OCI-LY7 (cell line): Measurements from ENCODE around the gene LIN37. TPM values are rescaled to one million over a fixed set of nuclear protein-coding genes. Genes with fewer than 3 reads are reported as not detected.

Source experiments
- BruUV-seq: library from RNA; stranded (reverse); fragments of 400-500 nt; replicated peaks from 2 replicates; lab custom pipeline; 2021; lab: Mats Ljungman, UMichigan
- CTCF ChIA-PET: fragments of 300-600 bp; sonication (Branson Sonifier 250); formaldehyde crosslinking; loops from one replicate; lab custom pipeline; 2022; ENCODE audit warnings: antibody characterized with exemption; ENCODE audit not compliant: unreplicated experiment; lab: Charles Lee
- POLR2A ChIA-PET: fragments of 300-600 bp; sonication (Branson Sonifier 250); formaldehyde crosslinking; loops from one replicate; lab custom pipeline; 2022; ENCODE audit warnings: antibody characterized with exemption; lab: Charles Lee
- DNase-seq: peaks from one replicate; pipeline ENCODE4 v3.0.0-alpha.2; 2015; ENCODE audit warnings: low spot score
- H2AFZ ChIP-seq: fragments of 200-600 bp; sonication (generic), shearing (Covaris generic); 2 replicates; pipeline ENCODE4 v1.6.1; 2014; ENCODE audit warnings: mild to moderate bottlenecking, antibody characterized with exemption, low read length, moderate library complexity
- H3K27ac ChIP-seq: fragments of 200-600 bp; sonication (generic); 2 replicates; pipeline ENCODE4 v1.5.1; 2014; ENCODE audit warnings: mixed run types, low read depth, mild to moderate bottlenecking, moderate library complexity, low read length, inconsistent platforms; ENCODE audit not compliant: poor library complexity, severe bottlenecking
- H3K36me3 ChIP-seq: fragments of 200-600 bp; sonication (generic); 2 replicates; pipeline ENCODE4 v1.6.1; 2014; ENCODE audit warnings: mild to moderate bottlenecking, antibody characterized with exemption, low read length, moderate library complexity, mixed read lengths; ENCODE audit not compliant: insufficient read depth
- H3K4me1 ChIP-seq: fragments of 200-600 bp; sonication (generic); 2 replicates; pipeline ENCODE4 v1.5.1; 2014; ENCODE audit warnings: mild to moderate bottlenecking, low read length; ENCODE audit not compliant: insufficient read depth, poor library complexity, severe bottlenecking
- H3K4me2 ChIP-seq: fragments of 200-600 bp; sonication (generic); 2 replicates; pipeline ENCODE4 v1.6.1; 2014; ENCODE audit warnings: mild to moderate bottlenecking, low read length
- H3K4me3 ChIP-seq: fragments of 200-600 bp; sonication (generic); 2 replicates; pipeline ENCODE4 v1.5.1; 2014; ENCODE audit warnings: mild to moderate bottlenecking, low read depth, low read length; ENCODE audit not compliant: poor library complexity, severe bottlenecking
- H3K79me2 ChIP-seq: fragments of 200-600 bp; sonication (generic); 2 replicates; pipeline ENCODE4 v1.6.1; 2016; ENCODE audit warnings: low read depth, mild to moderate bottlenecking, low read length, moderate library complexity, mixed read lengths; ENCODE audit not compliant: insufficient read depth
- H3K9me2 ChIP-seq: fragments of 200-600 bp; sonication (generic); 2 replicates; pipeline ENCODE4 v1.6.1; 2016; ENCODE audit warnings: mild to moderate bottlenecking, low read length, mixed read lengths; ENCODE audit not compliant: insufficient read depth
- H3K9me3 ChIP-seq: fragments of 200-600 bp; sonication (generic); 2 replicates; pipeline ENCODE4 v1.6.1; 2014; ENCODE audit warnings: mild to moderate bottlenecking, mixed run types, low read length, mixed read lengths
- H4K20me1 ChIP-seq: fragments of 200-600 bp; sonication (generic); 2 replicates; pipeline ENCODE4 v1.6.1; 2014; ENCODE audit warnings: mild to moderate bottlenecking, antibody characterized with exemption, low read length, moderate library complexity, mixed read lengths; ENCODE audit not compliant: insufficient read depth
- CTCF ChIP-seq: fragments of 200-600 bp; sonication (generic); conservative IDR thresholded peaks from 2 replicates; pipeline ENCODE4 v1.5.1; 2014; ENCODE audit warnings: mild to moderate bottlenecking, antibody characterized with exemption, low read length, moderate library complexity, mixed read lengths
- EZH2phosphoT487 ChIP-seq: fragments of 200-600 bp; sonication (generic); IDR thresholded peaks from 2 replicates; pipeline ENCODE4 v1.6.1; 2018; ENCODE audit warnings: low read depth, borderline replicate concordance, mild to moderate bottlenecking, mixed run types, antibody characterized with exemption, low read length, moderate library complexity, mixed read lengths
- intact Hi-C: fragments of 100-400 bp; cut with micrococcal nuclease; formaldehyde crosslinking; loops from one replicate; pipeline ENCODE4 v1.10.0; 2022; ENCODE audit not compliant: unreplicated experiment
- total RNA-seq, 2 experiments: library from RNA; depleted of rRNA in 1 of 2; stranded (reverse); fragments of >200 nt in 1 of 2; shearing (Covaris generic) in 1 of 2; gene quantifications; 2 replicates each; pipeline ENCODE4 v1.2.3, GENCODE V29; 2014 to 2022

Gene LIN37
- total RNA-seq, 2 experiments from 2014 or later = 11.6 to 11.7 TPM

GRCh38 chr19:35753634-35754369 is 5.4 kb downstream of the LIN37 start:
- Histone ChIP-seq H3K4me2 (no peak overlapping the region), H3K9me3 (no peaks in the 10 kb centered on the region), H3K4me1 (peaks cover 13% of the 10 kb centered on the region), H4K20me1 (no peaks in the 10 kb centered on the region), H3K79me2 (peaks cover 4% of the 10 kb centered on the region; the same call in 1 of the 2 replicates), H3K9me2 (no peaks in the 10 kb centered on the region), H3K4me3 (no peak overlapping the region), H3K36me3 (no peaks in the 10 kb centered on the region), H3K27ac (no peak overlapping the region), H2AFZ (no peak overlapping the region)
- ChIA-PET CTCF (no interaction called here), POLR2A (interaction anchor here (0.7 kb wide), 1 partner anchor 1717 kb away, joined by 5 read pairs; no protein-coding TSS in a partner anchor)
- no TSS peak for BruUV-seq
- intact Hi-C loops = no loop called here
- TF ChIP-seq CTCF (no peak), EZH2phosphoT487 (no peak)
- DNase-seq = no peak

GRCh38 chr19:35754370-35755130 is 6.2 kb downstream of the LIN37 start:
- Histone ChIP-seq H2AFZ (no peak overlapping the region), H3K79me2 (peaks cover 12% of the 10 kb centered on the region; the same call in 1 of the 2 replicates), H4K20me1 (no peaks in the 10 kb centered on the region), H3K4me1 (peaks cover 16% of the 10 kb centered on the region), H3K4me3 (no peak overlapping the region), H3K9me2 (no peaks in the 10 kb centered on the region), H3K27ac (no peak overlapping the region), H3K9me3 (no peaks in the 10 kb centered on the region), H3K36me3 (peaks cover 5% of the 10 kb centered on the region; the same call in 1 of the 2 replicates), H3K4me2 (no peak overlapping the region)
- TF ChIP-seq CTCF (no peak), EZH2phosphoT487 (no peak)
- CTCF ChIA-PET = no interaction called here
- POLR2A ChIA-PET = interaction anchor here (0.7 kb wide), 1 partner anchor 1718 kb away, joined by 5 read pairs; no protein-coding TSS in a partner anchor
- BruUV-seq = no TSS peak
- DNase-seq = no peak
- intact Hi-C loops = loop anchor here (5.0 kb wide), 2 partner anchors 37 to 148 kb away; partner anchors contain the start of genes HCST, KMT2B and NFKBID
